Stomach (tissue), 9 donors: ENCODE measurements around the gene CTDSPL2. TPM values are rescaled to one million over a fixed set of nuclear protein-coding genes. Genes with fewer than 3 reads are reported as not detected.

Experiments used
- DNase-seq, 2 donors: peaks; one replicate each; pipeline versions ENCODE4 v3.0.0 to v3.0.0-alpha.2; 2013 to 2019
- H3K27ac ChIP-seq, 5 donors: fragments of 200-600 bp in 4 of 5; sonication (generic) in 4 of 5; one replicate each; pipeline ENCODE4 v1.5.1; 2013 to 2019; ENCODE audit warnings: mild to moderate bottlenecking in 1 of 5, moderate library complexity in 1 of 5
- H3K27me3 ChIP-seq, 3 donors: fragments of 200-600 bp; sonication (generic); one replicate each; pipeline ENCODE4 v1.5.1; 2017 to 2019; ENCODE audit warnings: mixed run types in 1 of 3
- H3K36me3 ChIP-seq, 4 donors: fragments of 200-600 bp; sonication (generic); 1 replicate in 3 of 4; 2 replicates in 1 of 4; pipeline ENCODE4 v1.5.1; 2016 to 2019
- H3K4me1 ChIP-seq, 4 donors: fragments of 200-600 bp; sonication (generic); one replicate each; pipeline ENCODE4 v1.5.1; 2016 to 2019
- H3K4me3 ChIP-seq, 4 donors: fragments of 200-600 bp; sonication (generic) in 3 of 4; one replicate each; pipeline ENCODE4 v1.5.1; 2016 to 2019; ENCODE audit warnings: mild to moderate bottlenecking in 1 of 4
- H3K9me3 ChIP-seq, 4 donors: fragments of 200-600 bp; sonication (generic); one replicate each; pipeline ENCODE4 v1.5.1; 2016 to 2019
- EP300 ChIP-seq: sonication (generic); formaldehyde crosslinking; IDR thresholded peaks from one replicate; pipeline ENCODE4 v1.6.1; 2017; ENCODE audit warnings: antibody characterized with exemption
- POLR2A ChIP-seq, 4 donors: fragments of 450-650 bp; IDR thresholded peaks; one replicate each; pipeline ENCODE4 v1.6.1; 2016; ENCODE audit warnings: antibody characterized with exemption in 4 of 4, control low read depth in 2 of 4, mild to moderate bottlenecking in 1 of 4, moderate library complexity in 1 of 4
- POLR2AphosphoS5 ChIP-seq, 3 donors: sonication (generic); formaldehyde crosslinking; IDR thresholded peaks; one replicate each; pipeline ENCODE4 v1.6.1; 2016; ENCODE audit warnings: antibody characterized with exemption in 3 of 3
- WGBS, 5 donors: extraction: QIAGEN DNeasy Blood & Tissue Kit in 3 of 5; methylation state at CpG; one replicate each; pipeline versions ENCODE4 v1.1.5 to v1.1.7; 2013 to 2018; 5-methylcytosine and 5-hydroxymethylcytosine counted together
- intact Hi-C: fragments of 100-400 bp; cut with DNase I; formaldehyde crosslinking; loops from one replicate; pipeline ENCODE4 v1.15.1; 2023; ENCODE audit warnings: low total_unique reads
- polyA plus RNA-seq, 3 donors: library from polyadenylated mRNA; stranded (reverse); fragments of 200-250 nt; gene quantifications; one replicate each; pipeline ENCODE4 v1.2.3, GENCODE V29; 2013
- total RNA-seq, 5 donors: library from RNA; depleted of rRNA; stranded (reverse); fragments of >200 nt; gene quantifications; one replicate each; pipeline versions ENCODE4 v1.1.0 to v1.2.3, GENCODE V29; 2014 to 2016
- TF ChIP-seq, protein P1 (sequence below), 7 experiments: fragments of 450-650 bp in 4 of 7; fragments of 200-600 bp in 3 of 7; sonication (generic) in 3 of 7; IDR thresholded peaks; one replicate each; pipeline ENCODE4 v1.5.1; 2016 to 2019; ENCODE audit warnings: antibody characterized with exemption in 7 of 7, control low read depth in 2 of 7, mild to moderate bottlenecking in 1 of 7
- donor health status: healthy with polysubstance abuse.
- donor health status: Bipolar disorder and iron deficiency.
- donor health status: healthy.

Gene CTDSPL2
- total and polyA plus RNA-seq, 8 donors: 3.5 to 94.2 (median 9.9) TPM

DNA sequence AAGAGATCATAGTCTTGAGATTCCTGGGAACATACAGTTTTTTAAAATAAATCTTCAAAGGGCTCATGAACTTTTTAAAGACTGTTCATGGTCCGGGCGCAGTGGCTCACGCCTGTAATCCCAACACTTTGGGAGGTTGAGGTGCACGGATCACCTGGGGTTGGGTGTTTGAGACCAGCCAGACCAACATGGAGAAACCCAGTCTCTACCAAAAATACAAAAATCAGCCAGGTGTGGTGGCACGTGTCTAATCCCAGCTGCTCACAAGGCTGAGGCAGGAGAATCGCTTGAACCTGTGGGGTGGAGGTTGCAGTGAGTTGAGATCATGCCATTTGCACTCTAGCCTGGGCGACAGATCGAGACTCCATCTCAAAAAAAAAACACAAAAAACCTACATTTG is 68.1 kb downstream of the CTDSPL2 start:
- intact Hi-C loops: no loop called here
- TF ChIP-seq POLR2A (IDR thresholded peaks at IDR 0.05) (no peak), EP300 (no peak), POLR2AphosphoS5 (IDR thresholded peaks at IDR 0.05) (no peak)
- TF ChIP-seq, protein P1, sequence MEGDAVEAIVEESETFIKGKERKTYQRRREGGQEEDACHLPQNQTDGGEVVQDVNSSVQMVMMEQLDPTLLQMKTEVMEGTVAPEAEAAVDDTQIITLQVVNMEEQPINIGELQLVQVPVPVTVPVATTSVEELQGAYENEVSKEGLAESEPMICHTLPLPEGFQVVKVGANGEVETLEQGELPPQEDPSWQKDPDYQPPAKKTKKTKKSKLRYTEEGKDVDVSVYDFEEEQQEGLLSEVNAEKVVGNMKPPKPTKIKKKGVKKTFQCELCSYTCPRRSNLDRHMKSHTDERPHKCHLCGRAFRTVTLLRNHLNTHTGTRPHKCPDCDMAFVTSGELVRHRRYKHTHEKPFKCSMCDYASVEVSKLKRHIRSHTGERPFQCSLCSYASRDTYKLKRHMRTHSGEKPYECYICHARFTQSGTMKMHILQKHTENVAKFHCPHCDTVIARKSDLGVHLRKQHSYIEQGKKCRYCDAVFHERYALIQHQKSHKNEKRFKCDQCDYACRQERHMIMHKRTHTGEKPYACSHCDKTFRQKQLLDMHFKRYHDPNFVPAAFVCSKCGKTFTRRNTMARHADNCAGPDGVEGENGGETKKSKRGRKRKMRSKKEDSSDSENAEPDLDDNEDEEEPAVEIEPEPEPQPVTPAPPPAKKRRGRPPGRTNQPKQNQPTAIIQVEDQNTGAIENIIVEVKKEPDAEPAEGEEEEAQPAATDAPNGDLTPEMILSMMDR (IDR thresholded peaks at IDR 0.05): no peak
- Histone ChIP-seq H3K27me3 (no peaks in the 10 kb centered on the region), H3K4me3 (no peak overlapping the region), H3K9me3 (no peaks in the 10 kb centered on the region), H3K36me3 (peaks cover 26 to 77% (median 74%) of the 10 kb centered on the region in 4 donors), H3K4me1 (no peaks in the 10 kb centered on the region), H3K27ac (no peak overlapping the region)
- DNase-seq: no peak
- WGBS, 5 donors: 92 to 95% (median 94%) methylated on average over 8 of the region's 8 CpGs

DNA sequence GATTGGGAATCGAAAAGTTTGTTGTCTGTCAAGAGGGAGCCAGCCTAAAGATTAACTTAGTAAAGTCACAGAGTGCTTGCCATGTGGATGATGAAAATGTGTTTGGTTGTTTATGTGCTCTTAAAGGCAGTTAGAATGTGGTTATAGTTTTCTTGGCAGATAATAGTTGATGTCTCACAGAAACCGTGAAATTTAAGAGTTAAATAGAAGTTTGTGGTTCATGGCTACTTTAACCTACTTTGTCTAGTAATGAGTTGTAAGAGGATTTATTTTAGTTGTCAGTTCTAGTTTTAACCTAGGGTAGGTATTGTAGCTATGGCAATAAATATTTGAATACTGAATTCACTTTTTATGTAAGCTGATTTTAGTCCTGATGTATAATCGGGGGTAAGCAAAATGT is 73.1 kb downstream of the CTDSPL2 start:
- WGBS, 5 donors: 52 to 75% (median 56%) methylated on average over 3 of the region's 3 CpGs
- TF ChIP-seq EP300: no peak
- TF ChIP-seq, protein P1 (IDR thresholded peaks at IDR 0.05): no peak
- no peak for TF ChIP-seq POLR2A (IDR thresholded peaks at IDR 0.05)
- no peak for TF ChIP-seq POLR2AphosphoS5 (IDR thresholded peaks at IDR 0.05)
- H3K27me3 ChIP-seq: no peaks in the 10 kb centered on the region
- H3K9me3 ChIP-seq: no peaks in the 10 kb centered on the region
- intact Hi-C loops: no loop called here
- no peaks in the 10 kb centered on the region for H3K4me1 ChIP-seq
- H3K36me3 ChIP-seq: peaks cover 18 to 65% (median 63%) of the 10 kb centered on the region in 4 donors
- no peak overlapping the region for H3K27ac ChIP-seq
- no peak overlapping the region for H3K4me3 ChIP-seq
- no peak for DNase-seq

DNA sequence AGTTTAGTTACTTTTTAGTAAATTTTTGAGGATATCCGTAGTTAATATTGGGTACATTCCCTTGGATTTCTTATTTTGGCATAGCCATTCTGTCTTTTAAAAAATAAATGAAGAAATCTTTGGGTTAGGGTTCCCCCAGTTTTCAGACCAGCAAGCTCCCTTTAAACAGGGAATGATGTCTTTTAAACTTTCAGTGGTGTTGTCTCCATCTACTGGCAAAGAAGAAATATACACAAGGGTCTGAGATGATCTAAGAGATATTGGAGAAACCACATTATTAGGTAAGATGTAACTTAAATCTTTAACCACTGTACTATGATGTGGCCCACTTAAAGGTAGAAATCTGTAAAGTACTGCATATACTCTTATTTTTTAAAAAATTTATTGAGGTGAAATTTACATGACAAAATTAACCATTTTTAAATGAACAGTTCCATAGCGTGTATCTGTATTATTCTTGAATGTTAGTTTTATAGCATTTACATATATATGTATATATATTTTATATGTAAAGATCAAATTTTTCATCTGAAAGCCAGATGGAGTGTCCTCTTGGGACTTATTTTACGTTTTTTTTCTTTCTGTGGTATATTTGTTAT is 74.4 kb downstream of the CTDSPL2 start:
- WGBS, 5 donors: 74 to 83% (median 82%) methylated on average over 3 of the region's 3 CpGs
- no peak overlapping the region for H3K27ac ChIP-seq
- no peaks in the 10 kb centered on the region for H3K4me1 ChIP-seq
- TF ChIP-seq POLR2AphosphoS5 (IDR thresholded peaks at IDR 0.05) (no peak), POLR2A (IDR thresholded peaks at IDR 0.05) (no peak)
- TF ChIP-seq, protein P1 (IDR thresholded peaks at IDR 0.05): peak in 3 of 7 experiments; percentile 38 to 55 (median 39)
- H3K36me3 ChIP-seq: peaks cover 18 to 63% (median 57%) of the 10 kb centered on the region in 4 donors
- intact Hi-C loops: no loop called here
- no peaks in the 10 kb centered on the region for H3K27me3 ChIP-seq
- H3K4me3 ChIP-seq: no peak overlapping the region
- no peaks in the 10 kb centered on the region for H3K9me3 ChIP-seq
- peak in 1 of 2 donors; percentile 58 for DNase-seq

DNA sequence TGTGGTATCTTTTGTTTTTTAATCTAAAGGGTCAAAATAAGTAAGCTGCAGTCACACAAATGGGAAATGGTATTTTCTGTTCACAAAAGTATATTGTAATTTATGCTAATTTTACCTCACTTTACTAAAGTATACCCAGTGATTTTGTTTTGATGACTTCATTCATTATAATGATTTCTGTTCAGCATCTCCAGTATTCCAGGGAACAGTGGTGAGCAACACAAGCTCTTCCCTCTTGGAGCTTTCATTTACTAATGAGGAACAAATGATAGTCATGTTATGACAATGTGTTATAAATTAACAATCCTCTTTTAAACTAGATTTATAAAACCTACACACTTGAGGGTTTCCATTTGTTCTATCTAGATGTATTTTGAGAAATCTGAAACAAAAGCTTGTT is 89.0 kb downstream of the CTDSPL2 start:
- TF ChIP-seq, protein P1 (IDR thresholded peaks at IDR 0.05): no peak
- TF ChIP-seq POLR2A (IDR thresholded peaks at IDR 0.05): no peak
- TF ChIP-seq EP300: no peak
- no peak for TF ChIP-seq POLR2AphosphoS5 (IDR thresholded peaks at IDR 0.05)
- no peaks in the 10 kb centered on the region for H3K4me1 ChIP-seq
- no peak for DNase-seq
- no peaks in the 10 kb centered on the region for H3K27me3 ChIP-seq
- H3K4me3 ChIP-seq: no peak overlapping the region
- intact Hi-C loops: no loop called here
- no peaks in the 10 kb centered on the region for H3K9me3 ChIP-seq
- H3K36me3 ChIP-seq: peaks cover 7 to 64% (median 55%) of the 10 kb centered on the region in 4 donors
- H3K27ac ChIP-seq: no peak overlapping the region
